Measurements from ENCODE around the gene BCL2L15.
A peak's percentile ranks its signal among the peaks of the same experiment; 100 is the strongest.

The BCL2L15 gene

DNA sequence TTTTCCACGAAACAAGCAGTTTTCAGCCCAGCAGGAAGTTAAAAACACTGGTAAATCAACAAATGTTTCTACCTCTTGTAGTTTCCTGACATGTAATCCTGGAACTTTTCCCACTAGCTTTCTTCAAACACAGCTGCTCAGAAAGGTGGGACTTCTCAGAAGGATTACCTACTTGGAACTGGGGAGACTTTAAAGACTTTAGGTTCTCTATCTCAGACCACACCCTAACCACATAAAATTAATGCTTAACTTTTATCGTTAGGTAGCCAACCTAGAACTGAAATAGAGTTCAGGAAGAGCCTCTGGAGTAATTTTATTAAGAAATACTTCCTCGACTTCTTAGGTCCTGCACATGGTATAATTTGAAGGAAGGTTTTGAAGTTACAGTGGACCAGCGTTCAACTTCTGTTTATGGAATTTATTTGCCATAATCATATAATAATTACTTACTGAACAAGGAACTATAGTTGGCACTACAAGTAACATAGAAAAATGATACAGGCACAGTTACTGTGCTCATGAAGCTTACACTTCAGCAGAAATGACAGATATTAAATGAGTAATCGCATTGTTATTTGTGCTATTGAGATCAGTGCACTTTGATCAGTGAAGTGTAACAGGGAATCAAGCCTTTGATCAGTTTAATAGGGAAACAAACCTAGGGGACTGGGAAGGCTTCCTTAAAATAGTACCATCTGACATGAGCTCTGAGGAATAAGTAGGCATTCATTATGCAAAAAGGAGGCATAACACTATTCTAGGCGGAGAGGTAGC is at the start of gene BCL2L15:
BCL2L15 (minus strand) TSS at position 180 of the 774 bp plus-strand sequence. CDS start 206 bp downstream, outside the sequence.
- no peak for DNase-seq

DNA sequence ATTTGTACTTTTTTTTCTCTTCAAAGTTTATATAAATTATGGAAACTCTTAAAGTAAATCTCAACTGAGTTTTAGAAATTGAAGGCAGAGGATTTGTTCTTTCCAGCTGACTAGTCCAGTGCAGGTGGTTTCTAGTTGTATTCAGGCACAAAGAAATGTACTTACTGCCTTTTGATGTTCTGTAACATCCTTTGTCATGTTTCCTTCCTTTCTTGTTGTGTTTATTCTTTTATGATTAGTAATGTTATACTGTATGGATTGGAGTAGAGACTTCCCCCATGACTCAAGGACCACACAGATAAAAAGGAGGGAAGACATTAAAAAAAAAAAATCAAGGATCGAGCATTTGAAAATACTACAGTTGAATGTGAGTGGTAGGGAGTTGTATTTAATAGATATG is 49.8 kb upstream of the BCL2L15 start:
- DNase-seq: no peak

DNA sequence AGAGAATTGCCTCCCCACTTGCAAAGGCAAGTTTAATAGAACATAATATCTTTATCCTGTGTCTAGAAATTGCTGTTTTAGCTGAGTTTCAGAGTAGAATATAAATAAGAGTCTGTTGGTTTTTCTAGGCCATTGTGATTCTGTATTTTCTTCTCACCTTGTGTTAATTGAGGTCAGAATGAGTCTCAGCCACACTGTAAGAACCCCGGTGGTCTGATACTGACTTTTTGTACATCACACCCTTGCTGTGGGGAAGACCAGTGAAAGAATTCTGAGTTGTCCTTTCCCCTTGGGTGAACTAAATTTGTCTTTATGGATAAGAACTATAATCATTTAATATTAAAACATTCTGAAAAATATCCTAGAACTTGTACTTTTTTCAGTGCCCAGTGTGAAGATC is 48.6 kb upstream of the BCL2L15 start:
- no peak for DNase-seq

DNA sequence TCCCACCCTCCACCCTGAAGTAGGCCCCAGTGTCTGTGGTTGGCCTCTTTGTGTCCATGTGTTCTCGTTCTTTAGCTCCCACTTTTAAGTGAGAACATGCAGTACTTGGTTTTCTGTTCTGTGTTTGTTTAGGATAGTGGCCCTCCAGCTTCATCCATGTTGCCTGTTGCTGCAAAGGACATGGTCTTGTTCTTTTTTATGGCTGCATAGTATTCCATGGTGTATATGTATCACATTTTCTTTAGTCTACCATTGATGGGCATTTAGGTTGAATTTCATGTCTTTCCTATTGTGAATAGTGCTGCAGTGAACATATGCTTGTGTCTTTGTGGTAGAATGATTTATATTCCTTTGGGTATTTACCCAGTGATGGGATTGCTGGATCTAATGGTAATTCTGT is 47.8 kb upstream of the BCL2L15 start:
- DNase-seq: no peak

DNA sequence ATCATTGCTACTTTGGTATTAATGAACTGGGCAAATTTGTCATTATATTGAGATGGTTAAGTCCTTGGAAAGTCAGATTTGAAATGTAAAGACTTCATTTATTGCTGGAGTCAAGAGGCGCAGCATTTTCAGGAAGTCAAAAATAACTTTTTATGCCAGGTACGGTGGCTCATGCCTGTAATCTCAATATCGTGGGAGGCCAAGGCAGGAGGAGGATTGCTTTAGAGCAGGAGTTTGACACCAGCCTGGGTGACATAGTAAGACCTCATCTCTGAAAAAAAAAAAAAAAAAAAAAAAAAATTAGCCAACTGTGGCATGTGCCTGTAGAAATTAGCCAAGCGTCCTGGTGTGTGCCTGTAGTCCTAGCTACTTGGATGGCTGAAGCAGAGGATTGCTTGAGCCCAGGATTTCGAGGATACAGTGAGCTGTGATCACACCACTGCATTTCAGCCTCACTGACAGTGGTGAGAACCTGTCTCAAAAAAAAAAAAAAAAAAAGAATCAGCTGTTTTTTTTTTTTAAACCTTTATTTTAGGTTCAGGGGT is 47.2 kb upstream of the BCL2L15 start:
- DNase-seq: no peak

DNA sequence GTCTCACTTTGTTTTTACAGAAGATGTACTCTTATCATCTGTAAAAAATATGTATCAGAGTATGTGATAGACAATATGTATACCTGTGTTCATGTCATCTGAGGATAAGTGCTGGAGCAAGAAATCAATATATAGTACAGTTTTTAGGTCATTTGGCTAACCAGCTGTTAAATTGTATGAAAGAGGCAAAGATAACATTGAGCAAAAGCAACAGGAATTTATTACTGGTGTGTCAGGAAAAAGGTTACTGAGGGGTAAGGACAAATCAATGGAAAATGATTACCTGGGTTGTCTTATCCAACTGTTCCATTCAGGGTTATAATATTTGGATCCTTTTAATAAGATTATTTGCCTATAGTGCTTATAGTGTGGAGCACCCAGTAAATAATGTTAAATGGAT is 46.6 kb upstream of the BCL2L15 start:
- no peak for DNase-seq

DNA sequence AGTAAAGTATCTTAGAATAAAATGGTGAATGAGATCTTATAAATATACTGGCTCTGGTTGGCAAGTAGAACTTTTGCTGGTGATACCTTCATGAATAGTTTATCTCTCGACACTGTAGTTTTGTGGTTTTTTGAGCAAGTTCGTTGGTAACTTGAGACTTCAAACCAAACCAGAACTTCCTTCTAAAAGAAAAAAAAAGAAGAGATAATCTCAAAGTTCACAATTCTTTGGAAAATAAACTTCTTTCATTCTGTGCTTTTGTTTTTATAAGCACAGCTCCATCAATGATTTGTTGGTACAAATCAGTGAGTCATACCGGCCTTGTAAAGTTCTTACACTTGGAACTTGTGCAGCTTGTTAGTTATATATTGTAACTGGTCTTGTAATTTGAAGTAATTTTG is 44.1 kb upstream of the BCL2L15 start:
- no peak for DNase-seq

DNA sequence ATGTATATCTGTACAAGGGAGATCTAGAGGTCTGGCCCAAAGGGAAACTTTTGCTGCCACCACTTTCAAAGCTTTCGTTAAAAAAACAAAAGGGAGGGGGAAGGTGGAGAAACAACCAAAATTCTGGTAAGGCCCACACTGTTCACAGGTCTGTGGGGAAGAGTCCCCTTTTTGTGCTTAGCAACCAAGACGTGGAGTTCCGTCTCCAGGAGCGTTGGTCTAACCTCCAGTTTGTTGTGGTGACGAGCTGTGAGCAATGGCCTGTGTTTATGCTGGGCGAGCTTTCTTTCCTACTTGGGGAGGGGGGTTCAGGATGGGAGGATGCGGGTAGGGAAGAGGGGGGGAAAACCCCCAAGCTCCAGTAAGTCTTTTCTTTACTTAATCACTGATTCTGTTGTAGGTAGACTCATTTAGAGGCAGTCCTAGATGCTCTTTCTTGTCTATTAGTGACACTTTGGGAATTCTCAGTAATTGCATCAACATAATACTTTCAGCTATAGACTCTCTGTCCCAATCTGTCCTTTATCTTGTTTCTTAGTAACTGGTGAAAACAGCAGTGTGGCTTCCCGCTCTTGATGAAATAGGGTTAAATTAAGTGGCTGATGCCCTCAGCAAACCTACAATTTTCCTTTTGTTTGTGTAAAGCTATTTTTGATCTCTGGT is 43.2 kb upstream of the BCL2L15 start:
- DNase-seq: peak; percentile 70

DNA sequence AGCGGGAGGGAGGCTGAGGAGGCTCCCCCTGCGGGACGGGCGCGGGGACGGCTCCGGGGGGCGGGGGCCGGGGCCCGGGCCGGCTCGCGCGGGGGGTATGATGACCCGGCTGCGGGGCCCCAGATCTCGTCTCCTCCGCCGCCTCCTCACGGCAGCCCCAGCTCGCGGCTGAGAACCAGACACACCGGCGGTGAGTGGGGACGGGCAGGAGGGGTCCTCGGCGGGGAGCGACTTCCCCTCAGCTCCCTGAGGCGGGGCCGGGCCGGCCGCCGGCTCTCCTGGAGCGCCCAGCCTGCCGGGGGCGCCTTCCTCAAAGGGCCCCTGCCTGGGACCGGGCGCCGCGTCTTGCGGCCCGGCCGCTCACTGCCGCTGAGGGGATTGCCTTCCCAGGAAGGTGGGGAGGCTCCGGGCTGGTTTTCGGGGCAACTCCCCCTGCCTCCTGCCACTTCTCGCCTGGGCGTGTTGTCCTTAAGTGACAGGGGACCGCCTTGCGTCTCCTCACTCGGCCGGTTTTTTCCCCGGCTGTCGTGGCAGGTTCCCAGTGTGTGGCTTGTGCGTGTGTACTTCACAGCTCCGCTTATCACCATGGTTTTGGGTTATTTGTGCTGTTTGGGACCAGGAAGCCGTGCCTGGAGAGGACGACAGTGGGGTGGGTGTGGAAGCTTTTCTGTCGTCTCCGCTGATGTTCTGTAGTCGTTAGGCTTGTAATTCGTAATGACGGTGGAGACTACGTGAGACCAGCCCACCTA is 42.5 kb upstream of the BCL2L15 start:
- DNase-seq: peak; percentile 70

DNA sequence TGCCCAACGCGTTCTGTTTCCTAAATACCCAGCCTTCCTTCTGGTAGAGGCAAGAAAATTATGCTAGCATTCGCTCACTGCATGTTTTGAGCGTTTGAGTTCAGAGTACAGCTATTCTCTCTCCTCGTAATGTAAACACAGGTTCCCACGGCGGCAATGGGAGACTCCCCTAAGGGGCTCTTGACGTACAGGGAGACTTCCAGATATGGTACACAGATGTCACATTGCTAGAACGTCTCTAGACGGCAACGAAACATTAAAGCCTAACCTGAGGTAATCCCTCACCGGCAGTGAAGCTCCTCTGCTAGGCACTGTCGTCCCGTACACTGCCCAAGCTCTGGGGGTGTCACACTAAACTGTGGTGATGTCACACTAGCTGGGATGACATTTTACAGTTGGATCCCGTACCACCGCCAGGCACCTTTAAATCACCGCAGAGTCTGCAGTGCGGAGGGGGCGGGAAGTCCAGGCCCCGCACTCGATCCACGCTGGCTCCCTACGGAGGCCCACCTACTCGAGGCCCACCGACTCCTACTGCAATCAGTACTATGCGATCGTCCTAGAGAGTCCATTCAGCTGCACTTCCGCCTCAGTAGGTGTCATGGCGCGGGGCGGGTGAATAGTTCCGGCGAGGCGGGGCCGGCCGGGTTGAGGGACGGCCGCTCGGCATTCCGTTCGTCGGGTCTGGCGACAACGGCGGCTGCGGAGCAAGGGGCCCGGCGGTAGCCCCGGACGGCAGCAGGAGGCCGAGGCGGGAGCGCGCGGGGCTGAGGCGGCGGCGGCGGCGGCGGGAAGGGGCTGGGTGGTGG is 41.8 kb upstream of the BCL2L15 start, which contains the start of gene HIPK1:
HIPK1 (plus strand) TSS at position 384 of the 809 bp plus-strand sequence.
- peak; percentile 92 for DNase-seq

DNA sequence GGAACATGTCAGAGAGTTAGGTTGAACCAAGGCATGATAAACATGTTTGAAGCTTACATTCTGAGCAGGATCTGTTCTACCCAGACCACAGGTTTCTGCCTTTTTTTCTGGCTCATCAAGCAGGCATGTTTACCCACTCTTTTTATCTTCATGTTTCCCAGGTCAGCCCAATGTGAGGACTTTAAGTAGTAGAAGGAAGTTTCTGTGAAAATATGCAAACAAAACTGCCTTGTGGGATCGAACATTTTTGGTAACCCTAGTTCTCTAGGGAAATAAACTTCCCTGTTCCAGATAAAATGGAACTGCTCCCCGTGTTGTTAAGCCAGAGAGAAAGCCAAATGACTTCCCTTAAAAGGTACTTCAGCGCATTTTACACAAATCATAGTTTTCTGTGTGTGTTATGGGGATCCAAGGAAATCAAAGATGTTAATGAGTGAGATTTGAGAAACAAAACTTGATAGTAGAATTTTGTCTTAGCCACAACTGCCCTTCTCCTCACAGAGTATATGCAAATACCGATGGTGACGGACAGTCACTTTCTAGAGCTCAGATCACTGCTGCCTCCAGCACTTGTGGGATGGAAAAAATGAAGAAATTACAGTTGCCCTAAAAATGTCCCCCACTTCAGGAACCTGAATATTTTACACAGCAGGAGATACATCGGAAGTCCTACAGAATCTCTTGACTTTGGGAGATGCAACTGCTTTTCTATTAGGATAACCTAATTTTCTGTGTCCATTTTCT is 41.0 kb upstream of the BCL2L15 start:
- no peak for DNase-seq

DNA sequence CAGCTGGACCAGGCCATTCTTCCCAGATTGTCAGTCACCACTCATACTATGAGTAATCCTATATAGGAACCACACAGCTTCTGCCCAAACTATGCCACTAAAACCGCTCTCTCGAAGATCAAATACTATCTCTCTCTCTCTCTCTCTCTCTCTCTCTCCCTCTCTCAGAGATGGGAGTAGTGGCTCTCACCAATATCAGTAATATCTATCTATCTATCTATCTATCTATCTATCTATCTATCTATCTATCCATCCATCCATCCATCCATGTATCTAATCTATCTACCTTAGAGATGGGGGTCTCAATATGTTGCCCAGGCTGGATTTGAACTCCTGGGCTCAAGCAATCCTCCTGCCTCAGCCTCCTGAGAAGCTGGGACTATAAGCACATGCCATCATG is 37.1 kb upstream of the BCL2L15 start:
- no peak for DNase-seq

DNA sequence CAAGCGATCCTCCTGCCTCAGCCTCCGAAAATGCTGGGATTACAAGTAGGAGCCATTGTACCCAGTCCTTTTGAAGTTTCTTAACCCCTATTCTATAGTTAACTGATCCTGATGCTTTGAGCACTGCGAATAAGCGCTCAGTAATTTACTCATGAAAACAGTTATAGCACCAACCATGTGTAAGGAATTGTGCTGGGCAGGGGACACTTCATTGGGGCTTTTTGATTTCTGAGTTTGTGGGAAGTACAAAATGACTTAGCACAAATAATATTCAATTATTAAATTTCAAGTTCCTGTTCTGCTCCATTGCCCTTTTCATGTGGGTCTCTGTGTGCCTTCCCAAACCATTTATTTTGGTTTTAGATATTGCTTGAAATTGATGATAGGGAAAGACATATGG is 35.6 kb upstream of the BCL2L15 start:
- DNase-seq: no peak

DNA sequence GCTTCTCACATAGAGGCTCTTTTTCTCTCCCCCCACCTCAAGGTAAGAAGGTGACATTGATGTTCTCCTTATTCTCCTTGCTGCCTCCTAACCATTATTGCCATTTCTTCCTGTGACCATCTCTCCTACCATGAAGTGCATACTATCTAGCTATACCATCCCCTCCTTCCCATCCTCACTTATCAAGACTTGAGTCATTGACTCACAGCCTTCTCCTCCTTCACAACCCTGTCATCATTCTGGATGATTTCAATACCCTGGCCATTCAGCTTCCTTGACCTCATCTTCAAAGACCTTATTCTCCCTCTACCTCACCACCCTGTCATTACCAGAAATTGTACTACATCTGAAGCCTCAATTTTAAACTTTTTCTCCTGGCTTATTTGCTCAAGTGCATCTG is 30.9 kb upstream of the BCL2L15 start:
- DNase-seq: no peak

DNA sequence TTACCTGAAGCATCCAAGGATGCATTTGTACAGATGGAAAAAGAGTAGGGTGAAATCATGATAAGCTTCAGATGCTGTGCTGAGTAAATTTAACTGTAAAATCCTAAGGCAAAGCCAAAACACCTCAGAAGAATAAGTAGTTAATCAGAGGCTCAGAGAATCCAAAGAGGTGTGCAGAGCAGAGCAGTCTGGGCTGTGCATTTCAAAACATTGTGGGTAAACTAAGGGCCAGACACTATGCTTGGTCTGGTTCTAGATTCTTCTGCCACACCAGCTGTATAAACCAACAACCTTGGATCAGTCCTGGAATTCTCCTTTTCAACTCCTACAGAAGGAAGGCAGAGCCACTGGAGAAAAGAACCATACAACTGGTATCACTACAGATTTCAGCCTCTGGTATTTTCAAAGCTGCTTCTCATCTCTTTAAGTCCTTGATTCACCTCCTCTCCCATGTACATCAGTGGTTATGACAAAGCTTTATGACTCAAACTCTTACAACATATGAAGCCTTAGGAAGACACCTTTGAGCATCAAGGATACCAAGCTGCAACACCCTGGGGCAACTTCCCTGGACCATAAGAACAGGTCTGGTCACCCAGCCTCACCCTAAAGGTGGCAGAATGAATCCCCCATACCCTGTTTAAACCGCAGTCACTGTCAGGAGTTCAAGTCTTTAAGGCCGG is 30.2 kb upstream of the BCL2L15 start:
- no peak for DNase-seq

DNA sequence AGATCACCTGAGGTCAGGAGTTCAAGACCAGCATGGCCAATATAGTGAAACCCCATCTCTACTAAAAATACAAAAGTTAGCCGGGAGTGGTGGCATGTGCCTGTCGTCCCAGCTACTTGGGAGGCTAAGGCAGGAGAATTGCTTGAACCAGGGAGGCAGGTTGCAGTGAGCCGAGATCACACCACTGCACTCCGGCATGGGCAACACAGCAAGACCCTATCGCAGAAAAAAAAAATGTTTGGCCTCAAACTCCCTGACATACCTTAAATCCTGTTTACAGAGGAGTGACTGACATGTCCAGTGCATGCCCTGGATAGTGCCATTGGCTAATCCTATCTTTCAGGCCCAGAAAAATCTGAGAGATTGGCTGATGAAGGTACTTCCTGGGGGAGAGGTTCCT is 29.6 kb upstream of the BCL2L15 start:
- DNase-seq: no peak

DNA sequence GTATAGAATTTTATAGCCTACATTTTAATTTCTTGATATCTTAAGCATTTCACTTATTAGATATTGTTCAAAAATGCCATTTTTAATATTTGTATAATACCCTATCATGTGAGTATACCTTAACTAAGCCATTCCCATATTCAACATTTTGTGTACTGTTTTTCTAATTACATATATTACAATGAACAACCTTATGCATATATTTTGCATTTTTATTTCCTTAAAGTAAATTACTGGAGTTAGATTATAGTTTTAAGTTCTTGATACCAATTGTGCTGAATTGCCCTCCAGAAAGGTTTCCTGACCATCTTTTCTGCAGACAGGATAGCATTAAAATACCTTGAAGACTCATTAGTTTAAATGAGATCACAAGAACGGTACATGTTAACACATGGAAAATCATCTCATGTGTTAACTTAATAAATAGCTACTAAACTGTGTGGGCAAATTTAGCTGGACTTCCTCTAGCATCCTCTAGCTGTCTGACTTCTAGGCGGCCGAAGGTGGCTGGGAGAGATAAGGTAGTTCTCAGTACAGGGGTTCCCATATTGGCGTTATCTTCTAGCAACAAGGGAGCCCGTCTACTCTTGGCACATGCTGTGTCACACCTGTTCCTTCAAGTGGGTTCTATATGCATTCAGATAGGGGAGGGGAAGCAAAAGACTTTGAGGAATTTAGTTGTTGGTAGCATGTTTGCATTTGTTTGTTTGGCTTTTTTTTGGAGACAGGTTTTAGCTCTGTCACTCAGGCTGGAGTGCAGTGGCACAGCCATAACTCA is 26.7 kb upstream of the BCL2L15 start:
- no peak for DNase-seq

DNA sequence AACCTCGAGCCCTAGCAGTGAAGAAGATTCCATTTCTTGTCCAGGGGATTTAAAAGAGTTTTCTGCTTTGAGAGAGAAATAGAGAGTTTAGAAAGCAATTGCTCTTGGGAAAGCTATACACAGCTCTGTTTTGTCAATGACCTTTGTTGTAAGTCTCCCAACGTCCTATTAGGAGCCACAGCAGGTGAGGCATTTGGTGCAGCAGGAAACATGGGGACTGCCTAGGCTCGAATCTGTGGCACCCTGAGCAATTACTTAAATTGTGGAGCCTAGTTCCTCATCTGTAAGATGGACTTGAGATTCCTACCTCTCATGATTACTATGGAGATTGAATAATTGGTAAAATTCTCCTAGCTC is 25.9 kb upstream of the BCL2L15 start:
- no peak for DNase-seq

DNA sequence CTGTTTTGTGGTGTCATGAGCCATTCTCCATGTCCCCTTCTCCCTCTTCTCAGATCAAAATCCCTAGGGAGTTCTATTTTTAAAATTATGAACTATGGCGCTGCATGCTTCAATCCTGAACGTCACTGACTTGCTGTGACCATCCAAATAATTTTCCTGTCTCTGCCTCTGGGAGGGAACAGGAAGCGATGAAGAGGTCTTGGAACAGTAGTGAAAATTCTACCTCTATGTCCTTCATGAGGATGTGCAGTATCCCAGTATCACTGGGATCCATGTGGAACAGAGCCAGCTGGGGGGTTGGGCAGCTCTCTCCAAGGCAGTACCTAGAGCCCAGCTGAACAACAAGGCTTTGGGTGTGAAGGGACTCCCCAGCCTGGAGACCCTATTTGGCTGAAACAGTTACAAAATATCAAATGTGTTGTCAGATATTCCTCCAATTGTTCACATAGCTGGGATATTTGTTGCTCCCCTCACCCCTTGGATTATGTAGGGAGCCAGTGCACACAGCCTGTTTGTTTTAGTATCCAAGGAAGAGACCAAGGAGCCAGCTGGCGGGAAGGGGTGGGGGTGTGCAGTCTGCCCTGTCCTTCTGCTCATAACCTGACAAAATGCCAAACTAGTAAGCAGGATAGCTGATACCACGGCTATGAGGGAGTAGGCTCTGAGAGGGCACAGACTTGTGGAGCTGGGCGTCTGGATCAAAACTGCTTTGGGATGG is 25.4 kb upstream of the BCL2L15 start:
- no peak for DNase-seq

DNA sequence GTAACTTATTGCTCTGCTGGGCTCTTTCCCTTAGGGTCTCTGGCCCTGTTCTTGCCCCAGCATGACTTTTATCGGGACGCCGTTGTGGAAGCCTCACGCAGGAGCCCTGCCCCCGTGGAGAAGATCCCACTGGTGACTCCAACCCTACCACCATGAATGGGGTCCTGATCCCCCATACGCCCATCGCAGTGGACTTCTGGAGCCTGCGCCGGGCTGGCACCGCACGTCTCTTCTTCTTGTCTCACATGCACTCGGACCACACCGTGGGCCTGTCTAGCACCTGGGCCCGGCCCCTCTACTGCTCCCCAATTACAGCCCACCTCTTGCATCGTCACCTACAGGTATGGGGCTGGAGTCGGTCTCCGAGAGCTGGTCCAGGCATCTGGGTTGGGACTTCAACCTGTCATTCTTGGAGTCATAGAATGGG is 18.1 kb upstream of the BCL2L15 start:
- no peak for DNase-seq
